Lower leg skin (tissue), 4 donors: Measurements from ENCODE around the gene SVOPL. TPM values are rescaled to one million over a fixed set of nuclear protein-coding genes. Genes with fewer than 3 reads are reported as not detected.

Experiments used
- DNase-seq, 2 donors: peaks; one replicate each; pipeline ENCODE4 v3.0.0-alpha.2; 2019; ENCODE audit warnings: low spot score in 2 of 2
- H3K4me3 ChIP-seq: fragments of 200-600 bp; sonication (generic); 2 replicates; pipeline ENCODE4 v1.5.1; 2017; ENCODE audit warnings: mild to moderate bottlenecking, low read depth; ENCODE audit not compliant: poor library complexity, severe bottlenecking
- CTCF ChIP-seq, 3 donors: fragments of 450-650 bp; IDR thresholded peaks; one replicate each; pipeline ENCODE4 v1.5.1; 2016; ENCODE audit warnings: antibody characterized with exemption in 3 of 3, mild to moderate bottlenecking in 3 of 3, moderate library complexity in 2 of 3
- POLR2A ChIP-seq, 2 donors: fragments of 450-650 bp; IDR thresholded peaks; one replicate each; pipeline ENCODE4 v1.6.1; 2016 to 2017; ENCODE audit warnings: antibody characterized with exemption in 2 of 2, mild to moderate bottlenecking in 1 of 2, moderate library complexity in 1 of 2
- WGBS, 2 donors: methylation state at CpG; one replicate each; pipeline ENCODE4 v1.1.5; 2018; 5-methylcytosine and 5-hydroxymethylcytosine counted together
- intact Hi-C: fragments of 100-400 bp; cut with DNase I; formaldehyde crosslinking; loops from one replicate; pipeline ENCODE4 v1.15.0; 2023; ENCODE audit warnings: low total_unique reads
- total RNA-seq, 4 donors: library from RNA; depleted of rRNA; stranded (reverse); fragments of >200 nt; gene quantifications; one replicate each; pipeline ENCODE4 v1.1.0, GENCODE V29; 2016

The SVOPL gene
- total RNA-seq, 4 donors from 2014 or later: 0.21 to 1.6 TPM; not detected in 2

DNA sequence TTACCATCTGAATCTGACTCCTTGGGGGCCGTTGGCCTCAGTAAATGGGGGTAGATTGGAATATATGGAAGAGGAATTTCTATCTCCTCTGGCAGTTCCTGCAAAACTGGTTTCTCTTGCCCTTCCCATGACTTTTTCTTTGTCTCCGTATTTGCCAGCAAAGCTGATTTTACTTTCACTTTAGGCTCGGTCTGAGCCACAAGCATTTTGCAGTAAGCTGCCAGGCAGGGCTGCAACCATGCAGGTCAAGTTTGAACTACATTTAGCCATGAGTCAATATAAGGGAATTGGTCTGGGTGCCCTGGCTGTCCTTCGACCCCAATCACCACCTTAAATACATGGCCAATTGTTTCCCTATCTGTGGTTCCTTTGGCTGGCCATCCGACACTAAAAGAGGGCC, 136.8 kb downstream of the SVOPL start:
- TF ChIP-seq POLR2A (IDR thresholded peaks at IDR 0.05) (no peak), CTCF (IDR thresholded peaks at IDR 0.05) (no peak)
- WGBS, 2 donors: 84 to 91% methylated on average over 5 of the region's 5 CpGs
- no peak overlapping the region for H3K4me3 ChIP-seq
- intact Hi-C loops: no loop called here
- DNase-seq: no peak

- intact Hi-C loops: no loop called here
- no peak for TF ChIP-seq POLR2A (IDR thresholded peaks at IDR 0.05)
- no peak for TF ChIP-seq CTCF (IDR thresholded peaks at IDR 0.05)
- WGBS, 2 donors: 90 to 94% methylated on average over 4 of the region's 4 CpGs
- no peak for DNase-seq
- no peak overlapping the region for H3K4me3 ChIP-seq
Observed at GRCh38 chr7:138563808-138564207, 137.4 kb downstream of the SVOPL start.

- TF ChIP-seq POLR2A (IDR thresholded peaks at IDR 0.05) (no peak), CTCF (IDR thresholded peaks at IDR 0.05) (no peak)
- no peak overlapping the region for H3K4me3 ChIP-seq
- 97% methylated on average over 5 of the region's 5 CpGs for WGBS, 2 donors
- intact Hi-C loops: no loop called here
- DNase-seq: no peak
Observed at GRCh38 chr7:138559448-138559847, 141.7 kb downstream of the SVOPL start.

GRCh38 chr7:138556771-138557484, 144.2 kb downstream of the SVOPL start:
- TF ChIP-seq CTCF (IDR thresholded peaks at IDR 0.05): no peak
- TF ChIP-seq POLR2A (IDR thresholded peaks at IDR 0.05): no peak
- no peak overlapping the region for H3K4me3 ChIP-seq
- intact Hi-C loops: no loop called here
- DNase-seq: no peak
- 95 to 97% methylated on average over 3 of the region's 3 CpGs for WGBS, 2 donors

- WGBS, 2 donors: 97 to 98% methylated on average over 4 of the region's 4 CpGs
- TF ChIP-seq POLR2A (IDR thresholded peaks at IDR 0.05) (no peak), CTCF (IDR thresholded peaks at IDR 0.05) (no peak)
Observed at GRCh38 chr7:138555684-138556083, 145.5 kb downstream of the SVOPL start.

GRCh38 chr7:138554674-138555073, 146.5 kb downstream of the SVOPL start:
- TF ChIP-seq CTCF (IDR thresholded peaks at IDR 0.05): no peak
- TF ChIP-seq POLR2A (IDR thresholded peaks at IDR 0.05): no peak
- no peak overlapping the region for H3K4me3 ChIP-seq
- WGBS, 2 donors: 95 to 96% methylated on average over 4 of the region's 4 CpGs
- intact Hi-C loops: no loop called here
- no peak for DNase-seq

More at GRCh38 chr7:138555684-138556083, 145.5 kb downstream of the SVOPL start:
- H3K4me3 ChIP-seq: no peak overlapping the region
- intact Hi-C loops: no loop called here
- no peak for DNase-seq
